Uterus (tissue), 4 donors: ENCODE measurements around the gene IPO11. TPM values are rescaled to one million over a fixed set of nuclear protein-coding genes. Genes with fewer than 3 reads are reported as not detected.
"Not testable (repeated sequence)": the region's sequence is repeated elsewhere in the genome, so short reads cannot be mapped to it uniquely, and the experiment has no call there.

Experiments used
- DNase-seq, 2 donors: peaks; one replicate each; pipeline ENCODE4 v3.0.0-alpha.2; 2019 to 2020
- H3K27ac ChIP-seq, 2 donors: fragments of 200-600 bp; sonication (generic); 1 replicate in 1 of 2; 2 replicates in 1 of 2; pipeline ENCODE4 v1.5.1; 2016 to 2018
- H3K27me3 ChIP-seq, 2 donors: fragments of 200-600 bp; sonication (generic); one replicate each; pipeline ENCODE4 v1.5.1; 2018 to 2019; ENCODE audit warnings: control low read depth in 1 of 2
- H3K36me3 ChIP-seq, 2 donors: fragments of 200-600 bp; sonication (generic); one replicate each; pipeline ENCODE4 v1.5.1; 2019; ENCODE audit warnings: control low read depth in 1 of 2
- H3K4me1 ChIP-seq, 2 donors: fragments of 200-600 bp; sonication (generic); one replicate each; pipeline ENCODE4 v1.5.1; 2018 to 2019; ENCODE audit warnings: control low read depth in 1 of 2
- H3K4me3 ChIP-seq, 2 donors: fragments of 200-600 bp; sonication (generic); 1 replicate in 1 of 2; 2 replicates in 1 of 2; pipeline ENCODE4 v1.5.1; 2018 to 2019; ENCODE audit warnings: mild to moderate bottlenecking in 1 of 2
- H3K9me3 ChIP-seq, 2 donors: fragments of 200-600 bp; sonication (generic); one replicate each; pipeline ENCODE4 v1.5.1; 2019; ENCODE audit warnings: control low read depth in 1 of 2
- POLR2A ChIP-seq, 2 donors: fragments of 450-650 bp; IDR thresholded peaks; one replicate each; pipeline ENCODE4 v1.6.1; 2016; ENCODE audit warnings: antibody characterized with exemption in 2 of 2, mild to moderate bottlenecking in 1 of 2, moderate library complexity in 1 of 2
- intact Hi-C: fragments of 100-400 bp; cut with DNase I; formaldehyde crosslinking; loops from one replicate; pipeline ENCODE4 v1.15.1; 2023; ENCODE audit warnings: low total_unique reads
- total RNA-seq, 4 donors: library from RNA; depleted of rRNA in 3 of 4; stranded (reverse); fragments of >200 nt in 3 of 4; gene quantifications; one replicate each; pipeline versions ENCODE4 v1.1.0 to v1.2.4, GENCODE V29; 2014 to 2023
- TF ChIP-seq, protein P1 (sequence below), 4 experiments: fragments of 200-600 bp in 2 of 4; fragments of 450-650 bp in 2 of 4; sonication (generic) in 2 of 4; IDR thresholded peaks; one replicate each; pipeline ENCODE4 v1.5.1; 2016 to 2019; ENCODE audit warnings: antibody characterized with exemption in 4 of 4, mild to moderate bottlenecking in 2 of 4, moderate library complexity in 1 of 4
- donor health status: DM: yes; HTN: yes; CAD: no.

The IPO11 gene
- total RNA-seq, 4 donors from 2014 or later: 20.0 to 62.0 (median 45.3) TPM

DNA sequence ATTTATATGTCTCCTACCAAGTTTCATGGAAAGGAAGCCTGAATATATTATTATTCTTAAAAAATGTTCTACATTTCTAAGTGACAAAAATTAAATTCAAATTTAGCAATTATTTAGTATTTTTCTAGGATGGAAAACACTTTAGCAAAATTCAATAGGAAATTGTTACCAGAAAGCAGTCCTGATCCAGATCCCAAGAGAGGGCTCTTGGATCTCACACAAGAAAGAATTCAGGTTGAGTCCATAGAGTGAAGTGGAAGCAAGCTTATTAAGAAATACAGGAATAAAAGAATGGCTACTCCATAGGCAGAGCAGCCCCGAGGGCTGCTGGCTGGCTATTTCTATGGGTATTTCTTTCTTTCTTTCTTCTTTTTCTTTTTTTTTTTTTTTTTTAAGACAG, 210.7 kb downstream of the IPO11 start:
- Histone ChIP-seq H3K4me3 (no peak overlapping the region), H3K4me1 (no peaks in the 10 kb centered on the region), H3K9me3 (no peaks in the 10 kb centered on the region), H3K27me3 (no peaks in the 10 kb centered on the region), H3K36me3 (no peaks in the 10 kb centered on the region), H3K27ac (no peak overlapping the region)
- no peak for DNase-seq
- TF ChIP-seq POLR2A (IDR thresholded peaks at IDR 0.05): no peak
- TF ChIP-seq, protein P1, sequence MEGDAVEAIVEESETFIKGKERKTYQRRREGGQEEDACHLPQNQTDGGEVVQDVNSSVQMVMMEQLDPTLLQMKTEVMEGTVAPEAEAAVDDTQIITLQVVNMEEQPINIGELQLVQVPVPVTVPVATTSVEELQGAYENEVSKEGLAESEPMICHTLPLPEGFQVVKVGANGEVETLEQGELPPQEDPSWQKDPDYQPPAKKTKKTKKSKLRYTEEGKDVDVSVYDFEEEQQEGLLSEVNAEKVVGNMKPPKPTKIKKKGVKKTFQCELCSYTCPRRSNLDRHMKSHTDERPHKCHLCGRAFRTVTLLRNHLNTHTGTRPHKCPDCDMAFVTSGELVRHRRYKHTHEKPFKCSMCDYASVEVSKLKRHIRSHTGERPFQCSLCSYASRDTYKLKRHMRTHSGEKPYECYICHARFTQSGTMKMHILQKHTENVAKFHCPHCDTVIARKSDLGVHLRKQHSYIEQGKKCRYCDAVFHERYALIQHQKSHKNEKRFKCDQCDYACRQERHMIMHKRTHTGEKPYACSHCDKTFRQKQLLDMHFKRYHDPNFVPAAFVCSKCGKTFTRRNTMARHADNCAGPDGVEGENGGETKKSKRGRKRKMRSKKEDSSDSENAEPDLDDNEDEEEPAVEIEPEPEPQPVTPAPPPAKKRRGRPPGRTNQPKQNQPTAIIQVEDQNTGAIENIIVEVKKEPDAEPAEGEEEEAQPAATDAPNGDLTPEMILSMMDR (IDR thresholded peaks at IDR 0.05): no peak
- intact Hi-C loops: no loop called here

- H3K27ac ChIP-seq, intact Hi-C loops, H3K36me3 ChIP-seq, H3K9me3 ChIP-seq, H3K4me3 ChIP-seq, H3K27me3 ChIP-seq, DNase-seq, H3K4me1 ChIP-seq: not testable (repeated sequence)
Observed at GRCh38 chr5:62624436-62624835, 211.9 kb downstream of the IPO11 start.

DNA sequence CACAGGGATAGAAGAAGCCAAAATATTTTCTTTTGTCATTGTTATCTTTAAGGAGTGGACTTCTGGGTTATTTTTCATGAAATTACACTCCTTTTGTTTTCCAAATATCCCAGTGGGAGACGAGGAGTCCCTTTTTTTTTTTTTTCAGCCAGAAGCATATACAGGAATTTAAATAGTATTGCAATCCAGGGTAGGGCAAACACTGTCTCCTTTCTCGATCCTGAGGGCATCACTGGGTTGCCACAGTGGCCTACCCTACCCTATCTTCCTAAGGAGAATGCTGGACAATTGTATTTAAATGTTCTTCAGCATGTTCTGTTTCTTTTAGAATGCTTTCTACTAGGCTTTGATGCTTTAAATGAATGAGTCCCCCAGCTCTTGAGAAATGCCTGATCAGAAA, 214.0 kb downstream of the IPO11 start:
- H3K27ac ChIP-seq: no peak overlapping the region
- no peaks in the 10 kb centered on the region for H3K27me3 ChIP-seq
- TF ChIP-seq, protein P1 (IDR thresholded peaks at IDR 0.05): no peak
- no peak for TF ChIP-seq POLR2A (IDR thresholded peaks at IDR 0.05)
- H3K4me3 ChIP-seq: no peak overlapping the region
- DNase-seq: no peak
- no peaks in the 10 kb centered on the region for H3K9me3 ChIP-seq
- H3K36me3 ChIP-seq: no peaks in the 10 kb centered on the region
- intact Hi-C loops: no loop called here
- H3K4me1 ChIP-seq: no peaks in the 10 kb centered on the region

- Histone ChIP-seq H3K27me3 (no peaks in the 10 kb centered on the region), H3K4me1 (no peaks in the 10 kb centered on the region), H3K36me3 (no peaks in the 10 kb centered on the region), H3K27ac (no peak overlapping the region), H3K4me3 (no peak overlapping the region), H3K9me3 (no peaks in the 10 kb centered on the region)
- intact Hi-C loops: no loop called here
- TF ChIP-seq, protein P1 (IDR thresholded peaks at IDR 0.05): no peak
- TF ChIP-seq POLR2A (IDR thresholded peaks at IDR 0.05): no peak
- no peak for DNase-seq
Observed at GRCh38 chr5:62627121-62627520, 214.6 kb downstream of the IPO11 start.

GRCh38 chr5:62627901-62628300, 215.3 kb downstream of the IPO11 start:
- no peak for DNase-seq
- no peaks in the 10 kb centered on the region for H3K9me3 ChIP-seq
- no peak overlapping the region for H3K4me3 ChIP-seq
- no peak overlapping the region for H3K27ac ChIP-seq
- no peaks in the 10 kb centered on the region for H3K27me3 ChIP-seq
- no peaks in the 10 kb centered on the region for H3K4me1 ChIP-seq
- no peak for TF ChIP-seq POLR2A (IDR thresholded peaks at IDR 0.05)
- TF ChIP-seq, protein P1 (IDR thresholded peaks at IDR 0.05): no peak
- intact Hi-C loops: no loop called here
- no peaks in the 10 kb centered on the region for H3K36me3 ChIP-seq

DNA sequence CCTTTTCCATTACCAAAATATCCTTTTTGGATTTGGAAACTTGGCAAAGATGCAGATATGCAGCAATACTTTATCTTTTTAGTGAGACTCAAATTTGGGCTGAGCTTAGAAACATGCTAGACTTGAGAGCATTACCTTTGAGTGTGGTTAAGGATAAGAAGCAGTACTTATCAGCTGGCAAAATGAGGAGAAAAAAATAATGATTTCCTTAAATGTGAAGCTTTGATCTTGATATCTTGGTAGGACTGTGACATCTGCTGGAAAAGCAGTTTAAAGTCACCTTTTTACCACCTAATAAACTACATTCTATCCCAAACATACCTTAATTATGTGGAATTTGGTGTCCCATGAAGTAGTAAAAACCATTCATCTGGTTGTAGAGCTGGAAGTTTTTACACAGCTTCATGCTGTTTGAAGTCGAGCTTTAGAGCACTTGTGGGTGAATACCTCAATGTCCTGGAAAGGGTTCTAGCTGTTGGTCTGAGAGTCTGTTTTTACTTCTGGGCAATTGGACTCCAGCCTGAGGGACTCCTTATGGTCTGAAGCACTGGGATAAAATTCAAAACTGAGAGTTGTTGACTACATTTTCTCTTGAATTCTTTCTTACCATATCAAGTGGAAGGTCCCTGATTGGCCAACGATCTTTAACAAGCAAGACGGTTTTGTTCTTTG, 219.5 kb downstream of the IPO11 start:
- Histone ChIP-seq H3K4me3 (no peak overlapping the region), H3K36me3 (no peaks in the 10 kb centered on the region)
- intact Hi-C loops: no loop called here

More for the DNA sequence above, 219.5 kb downstream of the IPO11 start:
- Histone ChIP-seq H3K9me3 (no peaks in the 10 kb centered on the region), H3K4me1 (no peaks in the 10 kb centered on the region), H3K27me3 (no peaks in the 10 kb centered on the region), H3K27ac (no peak overlapping the region)
- DNase-seq: no peak
- TF ChIP-seq, protein P1 (IDR thresholded peaks at IDR 0.05): no peak
- no peak for TF ChIP-seq POLR2A (IDR thresholded peaks at IDR 0.05)
